Adipose tissue (tissue), 3 donors: ENCODE results near the gene EDC3. TPM values are rescaled to one million over a fixed set of nuclear protein-coding genes. Genes with fewer than 3 reads are reported as not detected.
"Not testable (repeated sequence)": the region's sequence is repeated elsewhere in the genome, so short reads cannot be mapped to it uniquely, and the experiment has no call there.

ENCODE experiments used
- H3K27ac ChIP-seq: one replicate; pipeline ENCODE4 v1.5.1; 2013; ENCODE audit warnings: low read depth, low read length
- WGBS, 3 donors: extraction: QIAGEN DNeasy Blood & Tissue Kit; methylation state at CpG; one replicate each; pipeline ENCODE4 v1.1.7; 2013; 5-methylcytosine and 5-hydroxymethylcytosine counted together
- polyA plus RNA-seq, 3 donors: library from polyadenylated mRNA; stranded (reverse); fragments of 200-250 nt; gene quantifications; one replicate each; pipeline ENCODE4 v1.2.3, GENCODE V29; 2013
- donor health status: healthy with polysubstance abuse.
- donor health status: Bipolar disorder and iron deficiency.
- donor health status: healthy.

EDC3 gene, protein sequence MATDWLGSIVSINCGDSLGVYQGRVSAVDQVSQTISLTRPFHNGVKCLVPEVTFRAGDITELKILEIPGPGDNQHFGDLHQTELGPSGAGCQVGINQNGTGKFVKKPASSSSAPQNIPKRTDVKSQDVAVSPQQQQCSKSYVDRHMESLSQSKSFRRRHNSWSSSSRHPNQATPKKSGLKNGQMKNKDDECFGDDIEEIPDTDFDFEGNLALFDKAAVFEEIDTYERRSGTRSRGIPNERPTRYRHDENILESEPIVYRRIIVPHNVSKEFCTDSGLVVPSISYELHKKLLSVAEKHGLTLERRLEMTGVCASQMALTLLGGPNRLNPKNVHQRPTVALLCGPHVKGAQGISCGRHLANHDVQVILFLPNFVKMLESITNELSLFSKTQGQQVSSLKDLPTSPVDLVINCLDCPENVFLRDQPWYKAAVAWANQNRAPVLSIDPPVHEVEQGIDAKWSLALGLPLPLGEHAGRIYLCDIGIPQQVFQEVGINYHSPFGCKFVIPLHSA
- 10 to 100 TPM in 2 of 3 donors, 1 to 10 TPM in 1; 8.4 to 16.2 (median 13.4) TPM for polyA plus RNA-seq

DNA sequence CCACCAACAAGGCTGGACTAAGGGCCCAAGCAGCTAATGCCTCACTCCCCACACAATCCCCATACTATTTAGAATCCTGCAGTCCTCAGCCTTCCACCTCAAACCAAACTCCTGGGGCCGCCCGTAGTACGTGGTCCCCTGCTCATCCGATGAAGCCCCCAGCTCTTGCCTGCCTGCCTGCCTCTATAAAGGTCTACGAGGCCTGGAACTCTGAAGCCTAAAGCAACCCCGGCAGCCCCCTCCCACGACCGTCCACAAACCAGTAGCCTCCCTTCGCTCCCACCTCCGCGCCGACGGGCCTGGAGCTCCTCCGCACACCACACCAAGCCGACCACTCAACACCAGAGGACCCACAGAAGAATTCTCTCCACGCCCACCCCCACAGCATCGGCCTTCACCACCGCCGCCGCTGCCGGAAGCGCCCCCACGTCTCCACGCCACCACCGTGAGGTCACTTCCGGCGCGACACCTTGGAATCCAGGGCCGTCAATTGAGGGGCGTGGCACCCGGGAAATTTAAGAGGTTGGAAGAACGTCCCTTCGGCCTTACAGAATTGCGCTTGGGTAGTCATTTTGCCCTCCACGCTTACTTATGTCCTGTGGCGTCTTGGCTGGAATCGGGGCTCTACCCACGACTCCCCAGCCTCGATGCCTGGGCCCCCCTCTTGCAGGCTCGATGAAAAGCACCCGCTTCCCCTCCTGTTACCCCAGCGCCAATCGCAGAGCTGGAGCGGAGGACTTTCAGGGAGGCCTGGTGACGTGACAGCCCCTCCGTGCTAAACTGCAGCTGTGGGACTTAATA lies at the start of gene EDC3:
TSS of gene EDC3 (minus strand) at position 428 of the 801 bp plus-strand sequence. CDS start 20,900 bp downstream, outside the sequence.
- 0 to 1% (median 1%) methylated on average over 46 of the region's 46 CpGs for WGBS, 3 donors
- peak within 1 kb of the TSS; percentile 40 for H3K27ac ChIP-seq

DNA sequence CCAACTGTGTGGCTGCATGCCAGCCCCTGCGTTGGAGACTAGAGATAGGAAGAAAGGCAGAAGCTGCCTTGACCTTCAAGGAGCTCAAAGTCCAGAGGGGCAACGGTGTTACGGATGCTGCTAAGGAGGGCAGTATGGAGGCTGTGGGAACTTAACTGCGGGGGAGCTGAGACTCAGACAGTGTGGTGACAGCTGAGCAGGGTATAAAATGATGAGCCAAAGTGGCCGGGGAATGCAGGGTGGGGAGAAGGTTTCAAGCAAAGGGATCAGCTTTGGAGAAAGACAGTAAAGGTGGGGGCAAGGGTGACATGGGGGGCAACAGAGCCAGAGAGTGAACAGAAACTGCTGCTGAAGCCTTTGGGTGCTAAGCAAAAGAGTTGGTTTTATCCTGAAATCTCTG lies 46.6 kb upstream of the EDC3 start:
- H3K27ac ChIP-seq: no peak overlapping the region
- 75 to 84% (median 79%) methylated on average over 5 of the region's 5 CpGs for WGBS, 3 donors

DNA sequence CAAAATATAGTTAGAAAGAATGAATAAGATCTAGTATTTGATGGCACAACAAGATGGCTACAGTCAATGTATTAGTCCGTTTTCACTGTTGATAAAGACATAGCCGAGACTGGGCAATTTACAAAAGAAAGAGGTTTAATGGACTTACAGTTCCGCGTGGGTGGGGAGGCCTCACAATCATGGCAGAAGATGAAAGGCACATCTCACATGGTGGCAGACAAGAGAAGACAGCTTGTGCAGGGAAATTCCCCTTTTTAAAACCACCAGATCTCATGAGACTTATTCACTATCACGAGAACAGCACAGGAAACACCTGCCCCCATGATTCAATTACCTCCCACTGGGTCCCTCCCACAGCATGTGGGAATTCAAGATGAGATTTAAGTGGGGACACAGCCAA lies 42.4 kb upstream of the EDC3 start:
- 56 to 65% (median 58%) methylated on average over 5 of the region's 5 CpGs for WGBS, 3 donors
- H3K27ac ChIP-seq: not testable (repeated sequence)

DNA sequence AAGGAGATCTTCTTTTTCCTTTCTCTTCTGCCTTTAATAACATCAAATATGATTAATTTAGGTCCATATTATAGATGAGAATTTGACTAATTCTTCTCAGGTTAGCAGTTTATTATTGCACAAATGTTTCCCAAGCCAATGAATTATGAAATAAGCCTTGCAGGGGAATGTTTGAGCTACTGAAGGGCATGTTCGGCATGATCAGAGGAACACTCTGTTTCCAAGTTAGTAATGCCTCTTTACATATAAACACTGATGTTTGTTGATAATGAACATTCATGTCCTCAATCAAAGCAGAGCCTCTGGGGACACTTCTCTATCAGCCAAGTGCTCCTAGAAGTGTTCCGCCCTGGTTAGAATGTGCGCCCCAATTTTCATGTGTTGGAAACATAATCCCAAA lies 39.5 kb upstream of the EDC3 start:
- H3K27ac ChIP-seq: no peak overlapping the region
- 81 to 86% (median 83%) methylated on average over 3 of the region's 3 CpGs for WGBS, 3 donors

DNA sequence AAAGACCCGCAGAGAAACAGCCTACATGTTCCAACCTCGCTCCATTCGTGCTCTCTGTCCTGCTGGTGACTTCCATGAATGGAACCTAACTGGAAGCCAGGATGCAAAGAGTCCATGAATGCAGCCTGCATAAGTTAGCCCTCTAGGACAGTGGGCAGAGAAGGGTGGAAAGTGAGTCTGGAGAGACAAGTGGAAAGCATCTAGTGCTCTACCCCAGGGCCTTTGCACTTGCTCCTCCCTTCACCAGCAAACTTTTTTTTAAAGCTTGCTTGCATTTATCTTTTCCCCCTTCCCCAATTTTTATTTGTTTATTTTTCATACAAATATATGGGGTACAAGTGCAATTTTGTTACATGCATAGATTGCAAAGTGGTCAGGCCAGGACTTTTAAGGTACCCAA lies 37.4 kb upstream of the EDC3 start:
- 87 to 97% (median 96%) methylated on average over 3 of the region's 3 CpGs for WGBS, 3 donors
- H3K27ac ChIP-seq: no peak overlapping the region

DNA sequence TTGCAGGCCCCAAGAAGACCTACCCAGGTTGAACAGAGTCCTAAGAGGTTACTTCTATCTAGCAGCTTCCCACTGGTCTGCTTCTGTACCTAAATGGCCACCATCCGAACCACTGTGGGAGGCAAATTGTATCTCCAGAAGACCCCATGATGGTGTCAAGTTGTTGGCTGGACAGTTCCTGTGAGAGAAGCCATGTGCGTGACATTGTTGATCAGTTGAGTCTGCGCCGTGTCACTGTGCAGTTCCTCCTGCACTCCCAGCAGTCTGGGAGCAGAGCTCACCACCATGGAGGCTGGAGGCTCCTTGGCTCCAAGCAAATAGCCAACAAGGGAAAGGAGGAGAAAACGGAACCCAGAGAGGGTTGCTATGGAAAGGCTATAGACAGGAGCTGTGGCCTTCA lies 37.0 kb upstream of the EDC3 start:
- WGBS, 3 donors: 75 to 90% (median 81%) methylated on average over 5 of the region's 5 CpGs
- no peak overlapping the region for H3K27ac ChIP-seq

DNA sequence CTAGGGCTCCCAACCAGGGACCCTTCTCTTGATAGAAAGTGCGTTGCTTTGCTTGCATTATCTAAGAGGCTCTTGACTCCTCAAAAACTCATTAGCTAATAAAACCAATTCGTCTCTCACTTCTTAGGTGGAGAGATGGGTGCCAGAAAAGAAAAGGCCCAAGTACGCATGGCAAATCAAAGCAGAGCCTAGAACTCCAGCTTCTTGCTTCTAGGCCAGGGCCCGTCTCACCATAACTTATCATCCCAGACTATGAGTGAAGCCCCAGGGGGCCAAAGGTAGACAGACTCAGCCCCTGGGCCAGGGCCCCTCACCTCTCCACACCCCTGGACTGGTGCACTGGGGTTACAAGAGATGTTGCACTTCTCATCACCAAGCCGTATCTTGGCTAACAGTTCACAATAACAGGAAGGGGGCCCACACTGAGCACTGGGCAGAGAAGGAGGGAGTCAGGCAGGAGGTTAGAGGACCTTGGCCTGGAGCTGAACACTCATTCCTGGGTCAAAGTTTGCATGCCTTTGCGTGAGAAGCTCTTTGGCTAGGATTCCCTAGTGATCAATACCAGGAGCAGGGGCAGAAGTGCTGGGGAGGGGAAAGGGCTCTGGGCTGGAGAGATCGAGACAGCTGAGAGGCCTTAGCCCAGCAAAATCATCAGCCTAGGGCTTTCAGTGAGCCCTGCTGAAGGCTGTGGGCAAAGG lies 34.9 kb upstream of the EDC3 start:
- WGBS, 3 donors: 68 to 80% (median 76%) methylated on average over 7 of the region's 7 CpGs
- H3K27ac ChIP-seq: no peak overlapping the region

DNA sequence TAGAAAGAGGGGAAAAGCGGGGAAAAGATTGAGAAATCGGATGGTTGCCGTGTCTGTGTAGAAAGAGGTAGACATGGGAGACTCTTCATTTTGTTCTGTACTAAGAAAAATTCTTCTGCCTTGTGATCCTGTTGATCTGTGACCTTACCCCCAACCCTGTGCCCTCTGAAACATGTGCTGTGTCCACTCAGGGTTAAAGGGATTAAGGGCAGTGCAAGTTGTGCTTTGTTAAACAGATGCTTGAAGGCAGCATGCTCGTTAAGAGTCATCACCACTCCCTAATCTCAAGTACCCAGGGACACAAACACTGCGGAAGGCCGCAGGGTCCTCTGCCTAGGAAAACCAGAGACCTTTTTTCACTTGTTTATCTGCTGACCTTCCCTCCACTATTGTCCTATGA lies 33.5 kb upstream of the EDC3 start:
- 72 to 81% (median 77%) methylated on average over 3 to 6 of the region's 6 CpGs for WGBS, 3 donors
- H3K27ac ChIP-seq: not testable (repeated sequence)

DNA sequence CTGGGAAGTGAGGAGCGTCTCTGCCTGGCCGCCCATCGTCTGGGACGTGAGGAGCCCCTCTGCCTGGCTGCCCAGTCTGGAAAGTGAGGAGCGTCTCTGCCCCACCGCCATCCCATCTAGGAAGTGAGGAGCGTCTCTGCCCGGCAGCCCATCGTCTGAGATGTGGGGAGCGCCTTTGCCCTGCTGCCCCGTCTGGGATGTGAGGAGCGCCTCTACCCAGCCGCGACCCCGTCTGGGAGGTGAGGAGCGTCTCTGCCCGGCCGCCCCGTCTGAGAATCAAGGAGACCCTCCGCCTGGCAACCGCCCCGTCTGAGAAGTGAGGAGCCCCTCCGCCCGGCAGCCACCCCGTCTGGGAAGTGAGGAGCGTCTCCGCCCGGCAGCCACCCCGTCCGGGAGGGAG lies 32.9 kb upstream of the EDC3 start:
- H3K27ac ChIP-seq: not testable (repeated sequence)
- 73 to 86% (median 84%) methylated on average over 16 to 18 of the region's 30 CpGs for WGBS, 3 donors

DNA sequence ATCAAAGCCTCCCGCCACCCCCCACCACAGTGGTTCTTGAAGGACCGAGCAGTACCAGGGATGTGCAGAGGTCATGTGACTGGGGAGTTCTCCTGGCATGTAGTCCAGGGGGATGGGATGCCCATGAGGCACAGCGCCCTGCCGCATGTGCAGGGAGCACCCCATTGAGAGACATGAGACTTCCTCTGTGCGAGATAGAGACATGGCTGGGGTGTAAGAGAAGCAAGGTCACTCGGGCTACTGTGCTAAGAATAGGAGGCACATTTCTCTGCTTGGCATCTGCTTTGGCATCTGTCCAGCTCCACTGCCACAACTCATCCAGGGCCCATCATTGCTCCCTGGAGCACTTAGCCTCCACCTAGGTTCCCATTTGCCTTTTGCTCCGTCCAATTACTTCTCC lies 31.9 kb upstream of the EDC3 start:
- no peak overlapping the region for H3K27ac ChIP-seq
- WGBS, 3 donors: 62 to 80% (median 77%) methylated on average over 7 of the region's 7 CpGs

DNA sequence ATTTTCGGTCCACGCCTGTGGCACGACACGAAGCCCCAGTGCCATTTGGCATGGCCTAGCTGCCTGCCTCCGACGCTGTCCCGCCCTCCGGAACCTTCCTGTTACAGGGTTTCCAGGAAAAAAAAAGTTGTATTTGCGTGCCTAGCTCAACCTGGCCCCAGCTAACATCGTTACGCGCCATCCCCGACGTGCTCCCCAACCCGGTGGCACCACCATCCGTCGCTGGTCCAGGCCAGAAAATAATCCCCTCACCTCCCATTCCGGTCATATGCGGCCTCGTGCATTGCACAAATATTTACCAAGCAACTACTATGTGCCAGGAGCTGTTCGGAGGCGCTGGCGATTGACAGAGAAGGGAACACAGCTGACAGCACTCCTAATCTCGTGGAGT lies 30.9 kb upstream of the EDC3 start:
- whole genome bisulfite sequencing, 3 donors: 15 to 38% (median 35%) methylated on average over 24 of the region's 24 CpGs
- no peak overlapping the region for H3K27ac ChIP-seq

DNA sequence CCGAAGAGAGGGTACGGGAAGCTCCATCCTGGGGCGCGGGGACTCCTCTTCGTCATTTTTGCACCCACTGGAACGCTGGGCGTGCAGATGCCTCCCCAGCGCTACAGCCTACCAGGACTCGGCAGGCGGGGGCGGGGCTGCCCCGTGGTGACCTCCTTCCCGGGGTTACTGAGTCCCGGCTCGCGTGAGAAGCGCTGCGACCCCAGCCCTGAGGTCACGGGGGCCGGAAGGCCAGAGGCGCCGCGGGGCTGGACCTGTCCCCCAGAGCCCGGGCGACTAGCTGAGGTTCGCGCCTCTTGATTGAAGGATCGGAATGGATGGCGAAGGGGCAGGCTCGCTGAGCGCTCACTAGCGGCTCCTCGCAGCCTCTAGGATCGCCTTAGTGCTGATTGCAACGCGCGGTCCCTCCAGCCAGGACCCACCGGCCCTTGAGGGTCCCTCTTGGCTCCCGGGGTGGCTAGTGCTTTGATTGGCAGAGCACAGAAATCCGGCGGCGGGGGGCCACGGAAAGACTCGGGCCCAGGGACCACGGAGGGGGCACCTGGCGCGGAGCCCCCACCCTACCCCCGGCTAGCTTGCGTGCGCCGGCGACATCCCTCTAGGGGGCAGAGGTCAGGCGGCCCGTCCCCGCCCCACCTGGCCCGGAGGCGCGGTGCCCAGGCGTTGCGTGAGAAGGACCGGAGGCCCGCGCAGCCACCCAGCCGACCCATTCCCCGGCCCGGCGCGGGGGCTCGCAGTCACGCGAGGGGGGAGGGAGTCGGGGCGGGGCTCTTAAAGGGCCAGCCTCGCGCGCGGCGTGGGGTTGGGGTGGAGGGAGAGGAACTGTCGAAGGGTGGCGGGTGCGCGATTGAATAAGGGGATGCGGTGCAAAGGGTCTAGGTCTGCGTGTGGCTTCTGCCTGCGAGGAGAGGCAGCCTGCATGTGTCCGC lies 30.3 kb upstream of the EDC3 start:
- WGBS, 3 donors: 1 to 2% (median 1%) methylated on average over 70 to 86 of the region's 86 CpGs
- H3K27ac ChIP-seq: no peak overlapping the region

DNA sequence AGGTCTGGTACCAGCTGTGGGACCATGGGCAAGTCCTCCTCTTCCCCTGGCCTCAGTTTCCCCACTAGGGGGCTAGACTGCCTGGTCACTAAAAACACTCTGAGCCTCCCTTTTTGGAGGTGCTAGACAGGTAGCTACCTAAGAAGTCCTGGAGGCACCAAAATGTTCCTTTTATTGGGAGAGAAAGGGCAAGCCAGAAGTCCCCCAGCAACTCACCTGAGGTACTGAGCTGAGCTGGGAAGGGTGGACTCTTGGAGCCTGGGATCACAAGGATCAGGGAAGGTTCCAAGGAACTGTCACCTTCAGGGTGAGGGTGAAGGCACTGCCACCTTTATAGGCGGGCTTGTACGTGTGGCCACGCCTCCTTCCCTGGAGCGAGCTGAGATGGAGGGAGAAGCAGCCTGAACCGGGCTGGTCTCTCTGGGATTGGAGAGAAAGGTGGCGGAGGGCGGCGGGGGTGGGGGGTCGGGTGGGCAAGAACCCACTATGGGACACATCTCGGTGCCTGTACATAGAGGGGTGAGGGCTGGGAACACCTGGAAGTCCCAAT lies 29.5 kb upstream of the EDC3 start, which contains the start of gene CYP1A1:
TSS of gene CYP1A1 (minus strand) at position 304 of the 550 bp plus-strand sequence. CDS start 2,431 bp downstream, outside the sequence.
- 0 to 2% (median 1%) methylated on average over 9 to 10 of the region's 10 CpGs for WGBS, 3 donors
- no peak within 1 kb of the TSS for H3K27ac ChIP-seq

DNA sequence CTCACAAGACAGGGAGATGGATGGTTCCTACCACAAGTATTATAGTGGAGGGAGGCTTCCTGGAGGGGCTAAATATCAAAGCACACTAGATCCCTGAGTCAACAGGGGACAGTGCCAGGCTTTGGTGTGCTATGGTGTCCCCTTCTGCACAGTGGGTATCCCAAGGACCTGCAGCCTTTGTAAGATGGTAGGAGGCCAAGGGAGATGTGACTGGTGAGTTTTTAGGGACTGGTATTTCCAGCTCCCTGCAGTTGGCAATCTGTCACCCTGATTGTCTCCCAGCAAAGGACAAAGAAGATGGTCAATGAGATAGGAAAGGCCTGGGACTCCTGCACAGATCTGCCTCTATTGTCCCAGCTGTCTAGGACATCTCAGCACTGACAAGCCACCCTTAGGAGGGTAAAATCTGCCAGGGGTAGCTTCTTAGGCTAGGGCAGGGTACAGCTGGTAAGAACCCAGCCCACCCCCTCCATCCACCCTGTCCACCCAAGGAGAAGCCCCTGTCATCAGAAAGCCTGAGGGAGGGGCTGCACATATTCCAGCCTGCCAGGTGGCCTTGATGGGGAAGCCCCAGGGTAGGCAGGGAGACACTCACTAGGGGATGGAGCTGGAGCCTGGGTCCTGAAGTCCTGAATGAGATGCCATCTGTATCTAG lies 28.9 kb upstream of the EDC3 start:
- no peak overlapping the region for H3K27ac ChIP-seq

DNA sequence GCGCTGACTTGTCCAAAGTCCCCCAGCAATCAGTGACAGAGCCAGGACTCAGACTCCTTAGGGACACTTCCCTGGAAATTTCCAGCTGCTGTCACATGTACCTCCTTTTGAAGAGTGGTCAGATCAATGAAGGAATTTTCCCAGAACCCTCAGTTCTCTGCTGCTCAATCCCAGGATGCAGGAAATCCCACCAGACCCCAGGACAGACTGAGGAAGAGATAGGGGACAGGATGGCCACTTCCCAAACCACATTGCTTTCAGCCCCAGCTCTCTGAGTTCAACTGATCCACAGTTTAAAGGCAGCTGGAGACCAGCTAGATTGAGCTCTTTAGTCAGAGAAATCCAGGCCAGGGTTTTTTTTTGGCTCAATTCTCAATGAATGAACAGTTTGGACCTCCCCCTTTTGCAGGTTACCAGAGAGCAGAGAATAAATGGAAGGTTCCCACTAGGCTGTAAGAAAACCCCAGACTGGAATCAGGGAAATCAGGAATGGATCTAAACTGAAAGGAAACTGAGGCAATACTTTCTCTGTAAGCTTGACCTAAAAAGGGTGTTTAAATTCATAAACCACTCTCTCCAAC lies 28.0 kb upstream of the EDC3 start:
- WGBS, 3 donors: 39 to 77% (median 74%) methylated on average over 1 of the region's 1 CpG
- H3K27ac ChIP-seq: no peak overlapping the region

DNA sequence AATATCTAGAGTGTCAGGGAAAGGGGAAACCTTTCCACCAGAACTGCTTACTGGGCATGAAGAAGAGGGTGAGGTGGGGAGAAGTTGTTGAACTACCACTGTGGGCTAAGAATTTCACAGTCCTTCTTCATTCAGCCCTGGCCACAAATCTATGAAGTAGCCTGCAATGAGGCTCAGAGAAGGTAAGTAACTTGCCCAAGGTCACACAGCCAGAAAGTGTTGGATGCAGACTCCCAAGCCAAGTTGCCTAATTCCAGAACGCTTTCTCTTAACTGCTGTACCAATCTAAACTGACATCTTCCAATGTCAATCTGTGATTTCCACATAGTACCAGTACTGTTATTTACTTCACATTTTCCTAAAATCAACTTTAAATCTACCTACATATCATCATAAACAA lies 27.4 kb upstream of the EDC3 start:
- H3K27ac ChIP-seq: no peak overlapping the region
- WGBS, 3 donors: 33 to 74% (median 55%) methylated on average over 1 of the region's 1 CpG

DNA sequence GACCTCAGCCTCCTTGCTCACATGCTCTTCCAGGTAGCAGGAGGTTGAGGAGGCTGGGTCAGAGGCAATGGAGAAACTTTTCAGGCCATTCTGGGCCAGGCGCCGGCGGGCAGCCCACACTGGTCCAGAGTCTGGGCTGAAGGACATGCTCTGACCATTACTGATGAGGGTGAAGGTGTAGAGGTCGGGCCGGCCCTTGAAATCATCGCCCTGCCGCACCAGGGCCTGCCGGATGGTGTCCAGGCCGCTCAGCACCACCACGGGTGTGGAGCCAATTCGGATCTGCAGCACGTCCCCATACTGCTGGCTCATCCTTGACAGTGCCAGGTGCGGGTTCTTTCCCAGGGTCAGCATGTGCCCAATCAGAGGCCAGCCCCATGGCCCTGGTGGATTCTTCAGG lies 26.8 kb upstream of the EDC3 start:
- no peak overlapping the region for H3K27ac ChIP-seq
- WGBS, 3 donors: 83 to 92% (median 86%) methylated on average over 13 of the region's 13 CpGs
